Measurements from ENCODE around the gene FAM210B.
"Not testable (repeated sequence)": the region's sequence is repeated elsewhere in the genome, so short reads cannot be mapped to it uniquely, and the experiment has no call there.

The FAM210B gene

GRCh38 chr20:56358600-56359211, at the start of gene FAM210B:
TSS of gene FAM210B (plus strand) at chr20:56358974. CDS start at chr20:56359006, 32 bp downstream.
- DNase-seq (ENCODE audit: low spot score) = peak; percentile 99

- DNase-seq (ENCODE audit: low spot score) = no peak
Observed at GRCh38 chr20:56316051-56316450, 42.7 kb upstream of the FAM210B start.

GRCh38 chr20:56316483-56316882, 42.3 kb upstream of the FAM210B start:
- DNase-seq (ENCODE audit: low spot score) = no peak

GRCh38 chr20:56322681-56323080, 36.1 kb upstream of the FAM210B start:
- no peak for DNase-seq (ENCODE audit: low spot score)

GRCh38 chr20:56323206-56323605, 35.6 kb upstream of the FAM210B start:
- no peak for DNase-seq (ENCODE audit: low spot score)

GRCh38 chr20:56323656-56324055, 35.1 kb upstream of the FAM210B start:
- no peak for DNase-seq (ENCODE audit: low spot score)

- DNase-seq (ENCODE audit: low spot score) = no peak
Observed at GRCh38 chr20:56324806-56325205, 34.0 kb upstream of the FAM210B start.

- DNase-seq (ENCODE audit: low spot score) = no peak
Observed at GRCh38 chr20:56328861-56329260, 29.9 kb upstream of the FAM210B start.

- not testable (repeated sequence) for DNase-seq (ENCODE audit: low spot score)
Observed at GRCh38 chr20:56336709-56337108, 22.1 kb upstream of the FAM210B start.

- DNase-seq (ENCODE audit: low spot score) = no peak
Observed at GRCh38 chr20:56342783-56343182, 16.0 kb upstream of the FAM210B start.

GRCh38 chr20:56343861-56344381, 14.9 kb upstream of the FAM210B start:
- DNase-seq (ENCODE audit: low spot score) = peak; percentile 79

- DNase-seq (ENCODE audit: low spot score) = no peak
Observed at GRCh38 chr20:56345911-56346310, 12.9 kb upstream of the FAM210B start.

- DNase-seq (ENCODE audit: low spot score) = no peak
Observed at GRCh38 chr20:56347628-56348304, 11.0 kb upstream of the FAM210B start.

GRCh38 chr20:56348305-56348693, 10.5 kb upstream of the FAM210B start:
- no peak for DNase-seq (ENCODE audit: low spot score)

GRCh38 chr20:56348746-56349145, 10.0 kb upstream of the FAM210B start:
- DNase-seq (ENCODE audit: low spot score) = no peak

- DNase-seq (ENCODE audit: low spot score) = peak; percentile 41
Observed at GRCh38 chr20:56350842-56351241, 7.9 kb upstream of the FAM210B start.

- DNase-seq (ENCODE audit: low spot score) = no peak
Observed at GRCh38 chr20:56352345-56353055, 6.3 kb upstream of the FAM210B start.

GRCh38 chr20:56353356-56353755, 5.4 kb upstream of the FAM210B start:
- DNase-seq (ENCODE audit: low spot score) = no peak

GRCh38 chr20:56358070-56358469, 704 bp upstream of the FAM210B start:
- no peak for DNase-seq (ENCODE audit: low spot score)

- peak; percentile 74 for DNase-seq (ENCODE audit: low spot score)
Observed at GRCh38 chr20:56359212-56360132, 698 bp downstream of the FAM210B start.

- DNase-seq (ENCODE audit: low spot score) = no peak
Observed at GRCh38 chr20:56360133-56360907, 1.5 kb downstream of the FAM210B start.

Measured in AG08396 (cell line).